ENCODE measurements around the gene SDC1. TPM values are rescaled to one million over a fixed set of nuclear protein-coding genes. Genes with fewer than 3 reads are reported as not detected.
A peak's percentile ranks its signal among the peaks of the same experiment; 100 is the strongest.

The SDC1 gene
- total RNA-seq, 1 donor from 2014 or later, result 85.4 TPM

GRCh38 chr2:20222014-20222768 is 2.7 kb downstream of the SDC1 start:
- peaks cover 3% of the 10 kb centered on the region for H3K36me3 Mint-ChIP-seq (ENCODE audit: low read depth)
- H3K4me3 Mint-ChIP-seq, result peak overlapping the region; percentile 85
- H3K27me3 Mint-ChIP-seq (ENCODE audit: low read depth), result no peaks in the 10 kb centered on the region
- no peaks in the 10 kb centered on the region for H3K9me3 Mint-ChIP-seq
- peaks cover 48% of the 10 kb centered on the region for H3K4me1 Mint-ChIP-seq
- TF ChIP-seq CTCF (conservative IDR thresholded peaks at IDR 0.05), result no peak
- DNase-seq (ENCODE audit: low read depth, low spot score), result no peak
- no peak overlapping the region for H3K27ac Mint-ChIP-seq (ENCODE audit: unreplicated experiment)

- Mint-ChIP-seq H3K4me3 (peak overlapping the region; percentile 85), H3K27ac (ENCODE audit: unreplicated experiment) (no peak overlapping the region)
- no peak for TF ChIP-seq CTCF (conservative IDR thresholded peaks at IDR 0.05)
Observed at GRCh38 chr2:20221555-20221973, 3.4 kb downstream of the SDC1 start.

GRCh38 chr2:20220806-20221554 is 4.0 kb downstream of the SDC1 start:
- Mint-ChIP-seq H3K27ac (ENCODE audit: unreplicated experiment) (no peak overlapping the region), H3K4me3 (peak overlapping the region; percentile 85)
- TF ChIP-seq CTCF (conservative IDR thresholded peaks at IDR 0.05), result no peak

More at GRCh38 chr2:20221555-20221973, 3.4 kb downstream of the SDC1 start:
- Mint-ChIP-seq H3K36me3 (ENCODE audit: low read depth) (peaks cover 3% of the 10 kb centered on the region), H3K27me3 (ENCODE audit: low read depth) (no peaks in the 10 kb centered on the region), H3K4me1 (peaks cover 48% of the 10 kb centered on the region), H3K9me3 (no peaks in the 10 kb centered on the region)
- no peak for DNase-seq (ENCODE audit: low read depth, low spot score)

GRCh38 chr2:20219763-20220380 is 5.1 kb downstream of the SDC1 start:
- H3K36me3 Mint-ChIP-seq (ENCODE audit: low read depth), result peaks cover 3% of the 10 kb centered on the region
- no peak for DNase-seq (ENCODE audit: low read depth, low spot score)
- no peak for TF ChIP-seq CTCF (conservative IDR thresholded peaks at IDR 0.05)
- H3K27ac Mint-ChIP-seq (ENCODE audit: unreplicated experiment), result no peak overlapping the region
- H3K27me3 Mint-ChIP-seq (ENCODE audit: low read depth), result no peaks in the 10 kb centered on the region
- H3K9me3 Mint-ChIP-seq, result no peaks in the 10 kb centered on the region
- peak overlapping the region; percentile 85 for H3K4me3 Mint-ChIP-seq
- H3K4me1 Mint-ChIP-seq, result peaks cover 43% of the 10 kb centered on the region

More at GRCh38 chr2:20220806-20221554, 4.0 kb downstream of the SDC1 start:
- no peak for DNase-seq (ENCODE audit: low read depth, low spot score)
- H3K36me3 Mint-ChIP-seq (ENCODE audit: low read depth), result peaks cover 3% of the 10 kb centered on the region
- no peaks in the 10 kb centered on the region for H3K9me3 Mint-ChIP-seq
- H3K4me1 Mint-ChIP-seq, result peaks cover 47% of the 10 kb centered on the region
- no peaks in the 10 kb centered on the region for H3K27me3 Mint-ChIP-seq (ENCODE audit: low read depth)
